Pulmonary artery endothelial cell (primary cell): Measurements from ENCODE around the gene ZFP91. TPM values are rescaled to one million over a fixed set of nuclear protein-coding genes. Genes with fewer than 3 reads are reported as not detected.
"Not testable (repeated sequence)": the region's sequence is repeated elsewhere in the genome, so short reads cannot be mapped to it uniquely, and the experiment has no call there.

Experiments used
- DNase-seq: peaks from one replicate; pipeline ENCODE4 v3.0.0-alpha.2; 2011; ENCODE audit warnings: low read depth, low spot score
- total RNA-seq: library from RNA; depleted of rRNA; stranded (reverse); fragments of >200 nt; gene quantifications from 2 replicates; pipeline ENCODE4 v1.2.3, GENCODE V29; 2014

ZFP91 gene
- total RNA-seq: 56.0 and 63.4 TPM in 2 replicates

GRCh38 chr11:58578635-58579191 lies at the start of gene ZFP91:
ZFP91 (plus strand) TSS chr11:58579063; CDS start chr11:58579282, 219 bp downstream.
- peak; percentile 95 for DNase-seq

- no peak for DNase-seq
Measured at GRCh38 chr11:58530236-58530635, 48.6 kb upstream of the ZFP91 start.

- DNase-seq: no peak
Measured at GRCh38 chr11:58531865-58532341, 47.0 kb upstream of the ZFP91 start.

- DNase-seq: no peak
Measured at GRCh38 chr11:58546841-58547240, 32.0 kb upstream of the ZFP91 start.

GRCh38 chr11:58549644-58550043 lies 29.2 kb upstream of the ZFP91 start:
- DNase-seq: no peak

GRCh38 chr11:58560842-58561241 lies 18.0 kb upstream of the ZFP91 start:
- no peak for DNase-seq

GRCh38 chr11:58561394-58562098 lies 17.3 kb upstream of the ZFP91 start:
- no peak for DNase-seq

GRCh38 chr11:58562375-58562800 lies 16.5 kb upstream of the ZFP91 start:
- DNase-seq: no peak

GRCh38 chr11:58564231-58564630 lies 14.6 kb upstream of the ZFP91 start:
- DNase-seq: no peak

- DNase-seq: no peak
Measured at GRCh38 chr11:58567889-58568512, 10.9 kb upstream of the ZFP91 start.

- not testable (repeated sequence) for DNase-seq
Measured at GRCh38 chr11:58572906-58573305, 6.0 kb upstream of the ZFP91 start.

- peak; percentile 45 for DNase-seq
Measured at GRCh38 chr11:58573451-58574104, 5.3 kb upstream of the ZFP91 start.

- DNase-seq: no peak
Measured at GRCh38 chr11:58574881-58575280, 4.0 kb upstream of the ZFP91 start.

- DNase-seq: no peak
Measured at GRCh38 chr11:58575377-58576020, 3.4 kb upstream of the ZFP91 start, which contains the start of gene LPXN. LPXN (minus strand) TSS chr11:58575856; CDS start chr11:58575772, 84 bp downstream.

GRCh38 chr11:58576887-58577471 lies 1.9 kb upstream of the ZFP91 start:
- no peak for DNase-seq

GRCh38 chr11:58577555-58578135 lies 1.2 kb upstream of the ZFP91 start:
- peak; percentile 80 for DNase-seq

GRCh38 chr11:58578136-58578634 lies 678 bp upstream of the ZFP91 start:
- peak; percentile 94 for DNase-seq

- DNase-seq: peak; percentile 78
Measured at GRCh38 chr11:58579192-58580129, 598 bp downstream of the ZFP91 start.

GRCh38 chr11:58580311-58580710 lies 1.4 kb downstream of the ZFP91 start:
- no peak for DNase-seq
